Activated CD8-positive, alpha-beta memory T cell treated with anti-CD3 and anti-CD28 coated beads for 48 hours (primary cell): ENCODE measurements around the gene COQ9.
A peak's percentile ranks its signal among the peaks of the same experiment; 100 is the strongest.
"Not testable (repeated sequence)": the region's sequence is repeated elsewhere in the genome, so short reads cannot be mapped to it uniquely, and the experiment has no call there.

ENCODE experiments used
- DNase-seq, 3 experiments: peaks; one replicate each; pipeline ENCODE4 v3.0.0-alpha.2; 2020; ENCODE audit warnings: low read depth in 2 of 3, low spot score in 2 of 3

Gene COQ9

DNA sequence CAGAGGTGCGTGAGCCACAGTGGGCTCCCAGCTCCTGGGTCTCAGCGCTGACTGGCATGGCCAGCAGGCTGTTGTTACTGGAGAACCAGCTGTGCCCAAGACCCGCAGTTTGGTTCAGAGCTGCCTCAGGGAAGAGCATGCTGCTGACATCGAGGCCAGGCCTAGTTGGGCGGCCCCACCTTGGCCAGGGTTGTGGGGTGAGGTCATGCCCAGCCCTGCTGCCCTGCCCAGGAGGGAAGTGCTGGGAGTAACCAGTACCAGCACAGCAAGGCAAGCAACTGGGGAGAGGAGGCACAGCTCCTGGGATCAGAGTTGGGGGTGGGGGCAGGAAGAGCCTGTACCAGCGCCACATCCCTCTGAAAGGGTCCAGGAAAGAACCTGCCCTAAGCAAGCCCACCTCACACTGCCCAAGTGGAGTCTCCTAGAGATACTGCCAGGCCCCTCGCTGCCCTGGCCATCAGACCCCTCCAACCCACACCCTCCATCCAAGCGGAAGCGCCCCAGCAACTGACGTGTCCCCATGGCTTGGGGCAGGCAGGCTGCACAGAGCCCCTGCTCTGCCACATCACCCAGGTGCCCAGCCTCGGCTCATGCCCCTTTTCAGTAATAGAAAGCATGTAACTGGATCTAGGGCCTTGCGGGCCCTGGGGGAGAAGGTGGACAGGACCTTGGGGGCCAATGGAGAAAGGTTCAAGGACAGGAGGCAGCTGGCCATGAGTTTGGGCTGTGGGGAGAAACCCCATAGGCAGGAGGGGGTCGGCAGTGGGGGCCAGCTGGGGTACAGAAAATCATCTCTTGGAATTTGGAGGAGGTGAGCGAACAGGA lies 38.0 kb downstream of the COQ9 start:
- DNase-seq, result no peak

DNA sequence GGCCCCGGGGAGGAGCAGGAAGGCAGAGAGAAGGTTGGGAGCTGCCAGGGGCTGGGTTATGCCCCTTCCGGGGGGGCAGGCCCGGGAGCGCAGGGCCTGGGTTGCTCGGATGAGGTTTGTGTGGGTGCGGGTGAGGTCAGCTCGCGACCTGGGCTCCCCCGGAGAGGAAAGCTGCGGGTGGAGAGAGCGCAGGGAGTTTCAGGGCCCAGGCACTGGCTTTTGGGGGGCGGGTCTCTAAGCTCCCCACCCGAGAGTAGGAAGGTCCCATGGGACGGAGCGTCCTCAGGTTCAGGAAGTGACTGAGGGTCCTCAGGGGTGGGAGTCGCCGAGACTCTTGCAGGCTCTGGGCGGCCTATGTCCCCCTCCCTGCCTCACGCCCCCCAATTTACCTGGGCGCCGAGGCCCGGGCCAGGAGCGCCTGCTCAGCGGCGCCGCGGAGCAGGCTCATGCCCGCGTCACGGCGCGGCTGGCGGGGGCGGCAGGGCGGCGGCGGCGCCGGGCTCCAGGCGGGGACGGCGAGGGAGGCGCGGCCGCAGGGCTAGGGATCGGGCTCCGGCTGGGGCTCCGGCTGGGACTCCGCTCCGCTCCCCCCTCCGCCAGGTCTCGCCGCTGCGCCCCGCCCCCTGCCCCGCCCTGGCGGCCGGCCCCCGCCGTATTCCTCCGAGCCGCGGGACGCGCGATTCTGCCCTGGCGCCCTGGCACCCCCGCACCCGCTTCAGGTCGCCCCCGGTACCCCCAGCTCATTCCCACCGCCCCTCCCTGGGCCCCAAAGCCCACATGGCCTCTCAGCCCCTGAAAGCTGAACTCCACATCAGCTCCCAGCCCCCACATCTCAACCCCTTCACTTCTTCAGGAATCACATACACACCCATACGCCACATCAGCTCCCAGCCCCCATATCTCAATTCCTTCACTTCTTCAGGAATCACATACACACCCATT lies 38.9 kb downstream of the COQ9 start, which contains the start of gene DOK4:
Gene DOK4, minus strand, starts transcription at position 578 of the 942 bp plus-strand sequence. CDS start 6,986 bp downstream, outside the sequence.
- peak; percentile 66 to 70 (median 66) for DNase-seq

DNA sequence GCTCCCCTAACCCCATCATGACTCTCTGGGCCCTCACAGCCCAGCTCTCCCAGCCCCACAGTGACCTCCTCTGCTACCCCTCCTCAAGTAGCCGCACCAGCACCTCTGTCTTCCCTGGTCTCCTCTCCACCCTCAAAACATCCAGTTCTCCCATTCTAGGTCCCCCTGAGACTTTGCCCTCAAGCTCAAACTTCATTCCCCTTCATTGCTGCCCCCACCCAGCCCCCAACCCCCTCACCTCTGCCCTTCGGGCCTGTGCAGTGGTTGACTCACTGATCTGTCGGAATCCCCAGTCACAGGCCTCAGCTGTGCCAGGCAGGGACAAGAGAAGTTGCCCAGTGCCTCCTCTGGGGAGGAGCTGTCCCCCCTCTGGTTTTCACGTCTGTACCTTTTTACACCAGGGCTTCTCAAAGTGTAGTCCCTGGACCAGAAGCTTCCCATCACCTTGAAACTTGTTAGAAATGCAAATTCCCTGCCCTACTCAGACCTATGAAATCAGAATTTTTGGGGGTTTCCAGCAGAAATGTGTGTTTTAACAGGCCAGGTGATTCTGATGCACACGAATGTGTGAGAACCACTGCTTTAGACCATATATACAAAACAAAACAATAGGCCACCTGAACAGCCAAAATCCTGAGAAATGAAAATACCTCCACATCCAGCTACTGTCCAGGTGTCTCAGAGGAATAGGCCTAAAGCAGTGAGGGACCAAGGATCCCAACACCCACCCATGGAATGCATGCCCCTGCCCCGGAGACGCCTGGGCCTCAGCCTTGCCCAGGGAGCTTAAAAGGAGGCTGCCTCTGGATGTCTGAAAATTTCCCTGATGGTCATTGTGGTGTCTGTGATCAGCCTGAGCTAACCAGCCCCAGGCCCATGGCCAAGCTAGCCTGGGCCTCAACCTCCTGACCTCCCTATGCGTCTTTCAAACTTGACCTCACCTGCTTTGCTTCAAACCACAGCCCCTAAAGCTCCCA lies 39.9 kb downstream of the COQ9 start:
- DNase-seq, result no peak

DNA sequence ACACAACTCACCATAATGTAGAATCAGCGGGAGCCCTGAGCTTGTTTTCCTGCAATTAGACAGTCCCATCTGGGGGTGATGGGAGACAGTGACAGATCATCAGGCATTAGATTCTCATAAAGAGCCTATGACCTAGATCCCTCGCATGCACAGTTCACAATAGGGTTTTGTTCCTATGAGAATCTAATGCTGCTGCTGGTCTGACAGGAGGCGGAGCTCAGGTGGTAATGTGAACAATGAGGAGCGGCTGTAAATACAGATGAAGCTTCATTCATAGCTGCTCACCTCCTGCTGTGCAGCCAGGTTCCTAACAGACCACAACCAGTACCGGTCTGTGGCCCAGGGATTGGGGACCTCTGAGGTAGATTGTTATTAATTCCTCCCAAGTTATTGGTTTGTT lies 42.0 kb downstream of the COQ9 start:
- no peak for DNase-seq

DNA sequence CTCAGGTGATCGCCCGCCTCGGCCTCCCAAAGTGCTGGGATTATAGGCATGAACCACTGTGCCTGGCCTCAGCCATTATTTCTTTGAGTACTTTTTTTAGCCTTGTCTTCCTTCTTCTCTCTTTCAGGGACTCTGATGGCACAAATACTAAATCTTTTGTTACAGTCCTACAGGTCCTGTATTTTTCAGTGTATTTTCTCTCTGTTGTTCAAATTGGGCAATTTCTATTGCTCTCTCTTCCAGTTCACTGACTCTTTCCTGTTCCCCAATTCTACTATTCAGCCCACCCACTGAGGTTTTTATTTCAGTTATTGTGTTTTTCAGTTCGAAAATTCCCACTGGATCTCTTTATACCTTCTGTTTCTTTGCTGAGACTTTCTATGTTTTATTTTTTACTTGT lies 46.5 kb downstream of the COQ9 start:
- DNase-seq, result no peak

DNA sequence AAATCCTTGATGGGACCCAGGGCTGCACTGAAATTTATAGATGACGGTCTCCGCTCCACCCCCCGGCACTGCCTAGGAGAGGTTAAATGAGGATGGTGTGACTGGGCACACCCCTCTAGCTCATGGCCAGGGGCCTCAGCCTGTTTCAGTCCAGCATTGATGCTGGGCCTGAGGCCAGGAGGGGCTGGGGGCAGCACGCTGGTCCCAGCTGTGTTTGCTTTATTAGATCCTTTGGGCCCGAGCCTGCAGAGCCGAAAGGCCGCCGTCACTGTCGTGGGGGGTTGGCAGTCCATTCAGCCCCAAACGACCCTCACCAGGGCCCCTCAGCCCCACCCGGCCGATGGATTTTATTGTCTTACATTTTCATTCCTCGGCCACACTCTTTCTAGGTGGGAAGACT lies 49.8 kb downstream of the COQ9 start:
- no peak for DNase-seq

DNA sequence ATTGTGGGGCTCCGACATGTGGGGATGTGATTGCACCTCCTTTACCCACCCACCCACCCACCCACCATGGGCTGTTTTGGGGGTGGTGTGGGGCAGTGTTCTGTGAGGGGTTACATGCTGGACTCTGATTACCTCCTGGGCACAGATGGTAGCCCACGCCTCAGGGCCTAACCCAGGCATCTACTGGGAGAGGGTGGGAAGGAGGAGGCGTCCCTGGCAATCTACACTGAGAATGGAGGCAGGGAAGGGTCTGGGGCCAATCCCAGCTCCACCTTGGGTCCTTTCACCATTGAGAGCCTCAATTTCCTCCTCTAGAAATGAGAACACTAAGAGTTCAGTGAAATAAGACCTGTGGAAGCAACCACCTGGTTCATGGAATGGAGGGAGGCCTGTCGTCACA lies 50.8 kb downstream of the COQ9 start:
- DNase-seq, result no peak

DNA sequence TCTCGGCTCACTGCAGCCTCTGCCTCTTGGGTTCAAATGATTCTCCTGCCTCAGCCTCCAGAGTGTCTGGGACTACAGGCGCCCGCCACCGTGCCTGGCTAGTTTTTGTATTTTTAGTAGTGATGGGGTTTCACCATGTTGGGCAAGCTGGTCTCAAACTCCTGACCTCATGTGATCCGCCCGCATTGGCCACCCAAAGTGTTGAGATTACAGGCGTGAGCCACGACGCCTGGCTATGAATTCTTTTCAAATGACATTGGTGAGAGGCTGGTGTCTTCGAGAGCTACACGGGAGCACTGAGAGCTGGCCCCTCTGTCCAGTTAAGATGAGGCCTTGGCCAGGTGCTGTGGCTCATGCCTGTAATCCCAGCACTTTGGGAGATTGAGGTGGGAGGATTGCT lies 52.7 kb downstream of the COQ9 start:
- DNase-seq, result not testable (repeated sequence)

DNA sequence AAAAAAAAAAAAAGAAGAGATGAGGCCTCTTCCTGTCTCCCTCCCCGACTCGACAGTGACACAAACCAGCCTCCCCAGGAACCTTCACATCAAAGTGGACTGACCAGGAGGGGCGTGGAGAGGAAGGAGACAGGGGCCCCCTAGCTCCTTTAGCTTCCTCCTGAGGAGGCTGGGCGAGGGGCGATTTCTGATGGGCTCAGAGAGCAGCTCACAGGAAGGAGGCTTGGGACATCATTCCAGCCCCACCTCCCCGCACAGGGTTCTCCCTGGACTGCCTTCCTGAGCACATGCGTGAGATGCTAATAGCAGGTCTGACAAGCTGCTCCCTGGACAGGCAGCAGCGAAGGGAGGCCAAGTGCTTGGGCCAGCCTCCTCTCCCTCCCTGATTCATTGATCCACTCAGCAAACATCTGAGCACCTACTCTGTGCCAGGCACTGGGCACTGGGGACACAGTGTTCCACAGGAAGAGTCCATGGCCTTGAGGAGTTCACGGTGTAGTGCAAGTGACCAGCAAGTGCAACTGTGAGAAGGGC lies 53.4 kb downstream of the COQ9 start:
- DNase-seq, result no peak

DNA sequence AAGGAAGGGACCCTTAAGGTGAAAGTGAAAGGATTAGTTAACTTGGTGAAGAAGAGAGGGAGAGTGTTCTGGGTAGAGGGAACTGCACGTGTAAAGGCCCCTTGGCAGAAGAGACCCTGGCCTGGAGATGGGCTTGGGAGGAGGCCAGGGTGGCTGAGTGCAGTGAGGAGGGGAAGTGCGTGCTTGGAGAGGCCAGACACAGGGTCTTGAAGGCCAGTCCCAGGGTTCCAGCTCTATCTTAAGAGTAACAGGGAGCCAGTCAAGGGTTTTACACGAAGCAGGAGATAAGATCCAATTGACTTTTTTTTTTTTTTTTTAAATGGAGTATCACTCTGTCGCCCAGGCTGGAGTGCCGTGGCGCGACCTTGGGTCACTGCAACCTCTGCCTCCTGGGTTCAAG lies 54.2 kb downstream of the COQ9 start:
- no peak for DNase-seq

DNA sequence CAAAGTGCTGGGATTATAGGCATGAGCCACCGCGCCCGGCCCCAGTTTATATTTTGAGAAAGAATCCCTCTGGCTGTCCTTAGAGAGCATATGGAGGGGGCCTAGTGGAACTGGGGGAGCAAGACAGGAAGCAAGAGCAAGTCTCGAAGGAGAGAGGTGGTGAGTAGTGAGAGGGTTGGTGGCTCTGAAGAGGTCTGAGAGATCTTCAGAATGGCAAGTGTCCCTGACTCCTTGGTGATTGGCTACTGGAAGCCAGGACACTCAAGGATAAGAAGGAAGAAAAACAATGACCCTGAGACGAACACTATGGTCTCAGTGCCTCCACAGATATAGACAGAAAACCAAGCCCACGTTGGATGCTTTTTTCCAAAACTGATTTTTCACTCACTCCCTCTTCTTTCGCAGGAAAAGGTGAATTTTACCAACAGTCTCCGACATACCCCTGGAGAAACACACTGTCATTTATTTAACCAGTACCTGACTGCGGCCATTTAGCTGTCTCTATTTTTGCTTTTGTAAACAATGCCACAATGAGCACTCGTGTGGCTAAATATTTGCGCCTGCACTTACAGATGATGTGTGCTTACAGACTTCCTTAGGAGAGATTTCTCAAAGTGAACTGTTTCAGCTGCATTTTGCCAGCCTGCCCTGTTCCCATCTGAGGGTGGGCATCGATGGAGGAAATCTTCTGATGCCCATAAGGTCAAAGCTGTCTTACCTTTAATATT lies 54.9 kb downstream of the COQ9 start:
- DNase-seq, result no peak

DNA sequence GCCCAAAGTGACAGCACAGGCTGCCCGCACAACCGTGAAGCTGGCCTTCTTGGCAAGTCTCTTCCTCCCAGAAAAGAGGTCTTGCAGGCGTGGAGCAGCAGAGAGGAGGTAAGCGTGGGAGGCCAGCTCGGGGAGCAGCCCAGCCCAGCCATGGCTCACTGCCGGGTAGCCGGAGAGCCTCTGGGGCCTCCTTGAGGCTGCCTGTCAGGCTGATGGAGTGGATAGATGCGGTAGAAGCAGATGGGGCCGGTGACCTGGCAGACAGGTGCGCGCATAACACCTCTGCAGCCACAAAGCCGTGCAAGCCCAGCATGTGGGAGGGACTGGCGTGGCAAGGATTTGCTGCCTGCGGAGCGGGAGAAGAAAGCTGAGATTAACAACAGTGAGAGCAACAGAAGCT lies 56.1 kb downstream of the COQ9 start:
- DNase-seq, result no peak

DNA sequence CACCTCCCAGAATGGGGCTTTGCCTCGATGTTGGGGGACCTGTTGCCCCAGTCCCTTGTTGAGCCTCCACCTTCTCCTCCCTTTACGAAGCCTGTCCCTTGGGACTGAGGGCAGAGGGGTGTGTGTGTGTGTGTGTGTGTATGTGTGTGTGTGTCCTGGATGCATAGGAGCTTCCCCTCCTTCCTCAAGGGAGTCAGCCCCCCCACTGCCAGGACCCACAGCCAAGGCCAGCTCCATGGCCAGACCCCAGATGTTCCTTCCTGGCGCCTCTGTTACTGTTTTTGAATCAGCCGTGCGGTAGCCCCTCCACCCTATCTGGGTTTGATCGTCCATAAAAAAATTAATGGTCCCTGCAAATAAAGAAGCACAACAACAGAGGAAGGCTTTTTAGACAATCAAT lies 56.7 kb downstream of the COQ9 start:
- no peak for DNase-seq

DNA sequence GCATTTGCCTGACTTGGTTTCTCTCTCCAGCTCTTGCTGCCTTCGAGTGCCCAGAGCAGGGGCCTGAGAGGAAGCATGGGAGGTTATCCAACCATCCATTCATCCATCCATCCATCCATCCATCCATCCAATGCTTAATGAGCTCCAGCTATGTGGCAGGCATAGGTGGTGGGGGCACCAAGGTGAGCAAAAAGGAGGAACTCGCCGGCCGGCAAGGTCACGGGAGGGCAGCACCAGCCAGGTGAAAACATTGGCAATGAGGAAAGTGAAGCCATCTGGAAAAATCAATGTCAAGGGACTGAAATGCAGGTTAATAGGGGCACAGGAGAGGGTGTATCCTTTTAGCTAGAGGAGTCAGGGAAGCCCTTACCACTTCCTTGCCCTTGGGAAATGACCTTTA lies 57.2 kb downstream of the COQ9 start:
- no peak for DNase-seq

DNA sequence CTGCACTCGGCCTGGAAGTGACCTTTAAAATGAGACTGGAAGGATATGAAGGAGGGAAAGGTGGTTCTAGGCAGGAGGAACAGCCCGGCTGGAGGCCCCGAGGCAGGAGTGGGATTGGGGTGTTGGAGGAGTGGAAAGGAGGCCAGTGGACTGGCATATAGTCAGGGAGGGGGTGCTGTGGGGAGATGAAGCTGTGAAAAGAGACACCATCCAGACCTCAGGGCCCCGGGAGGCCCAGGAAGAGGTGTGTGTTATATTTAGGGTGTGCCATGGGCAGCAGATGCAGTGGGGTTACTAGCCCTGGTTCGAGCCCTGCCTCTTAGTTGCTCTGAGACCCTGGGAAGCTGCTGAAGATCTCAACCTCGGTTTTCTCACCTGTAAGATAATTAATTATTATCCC lies 57.9 kb downstream of the COQ9 start:
- no peak for DNase-seq

DNA sequence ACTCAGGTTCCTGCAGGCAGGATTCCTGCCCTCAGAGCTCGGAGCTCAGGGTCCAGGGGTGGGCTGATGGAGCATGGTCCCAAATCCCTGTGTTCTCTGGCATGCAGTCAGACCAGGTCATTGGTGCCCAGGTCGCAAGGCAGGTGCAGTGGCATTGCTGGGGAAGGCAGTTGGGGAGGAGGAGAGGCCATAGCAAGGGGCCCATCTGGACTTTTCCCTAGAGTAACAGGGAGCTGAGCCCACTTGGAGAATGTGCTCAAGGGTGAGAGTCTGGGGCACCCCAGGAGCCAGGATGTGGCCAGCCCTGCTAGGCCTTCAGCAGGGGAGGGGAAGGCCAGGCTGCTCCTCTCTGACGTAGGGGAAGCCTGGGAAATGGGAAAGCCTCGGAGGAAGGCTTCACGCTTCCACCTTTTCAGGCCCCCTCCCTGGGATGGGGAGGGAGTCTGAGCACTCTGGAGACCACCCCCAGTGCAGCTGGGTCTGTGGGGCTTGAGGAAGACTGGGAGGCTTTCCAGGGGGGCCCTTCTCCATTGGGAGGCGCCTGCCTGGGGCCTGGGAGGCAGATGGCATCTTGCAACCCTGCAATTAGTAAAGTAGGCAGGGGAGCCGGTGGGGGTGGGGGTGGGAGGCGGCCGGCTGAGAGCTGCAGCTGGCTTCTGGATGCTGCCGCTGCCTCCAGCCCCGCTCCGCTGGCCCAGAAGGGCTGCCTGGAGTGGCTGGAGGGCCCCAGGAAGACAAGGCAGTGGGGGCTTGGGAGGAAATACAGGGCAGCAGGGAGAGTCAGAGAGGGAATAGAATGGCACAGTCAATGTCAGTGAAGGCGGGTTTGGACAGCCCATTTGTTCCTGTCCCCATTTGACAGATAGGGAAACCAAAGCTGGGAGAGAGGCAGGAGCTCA lies 60.1 kb downstream of the COQ9 start:
- no peak for DNase-seq

DNA sequence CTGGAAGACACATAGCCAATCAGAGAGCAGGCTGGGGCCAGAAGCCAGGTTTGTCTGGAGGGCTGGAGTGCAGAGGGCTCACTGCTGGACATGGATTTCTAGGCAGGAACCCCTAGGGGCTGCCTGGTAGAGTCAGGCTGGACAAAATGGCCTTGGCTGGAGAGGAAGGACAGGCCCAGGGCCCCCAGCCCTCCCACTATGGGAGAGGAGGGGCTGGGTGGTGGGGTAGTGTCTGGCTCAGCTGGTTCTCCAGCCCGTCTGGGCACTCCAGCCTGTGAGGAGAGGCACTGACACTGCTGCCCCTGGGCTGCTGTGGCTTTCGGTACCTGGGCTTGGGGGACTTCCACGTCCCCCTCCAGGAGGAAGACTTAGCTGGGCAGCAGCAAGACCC lies 60.8 kb downstream of the COQ9 start:
- DNase-seq, result no peak

DNA sequence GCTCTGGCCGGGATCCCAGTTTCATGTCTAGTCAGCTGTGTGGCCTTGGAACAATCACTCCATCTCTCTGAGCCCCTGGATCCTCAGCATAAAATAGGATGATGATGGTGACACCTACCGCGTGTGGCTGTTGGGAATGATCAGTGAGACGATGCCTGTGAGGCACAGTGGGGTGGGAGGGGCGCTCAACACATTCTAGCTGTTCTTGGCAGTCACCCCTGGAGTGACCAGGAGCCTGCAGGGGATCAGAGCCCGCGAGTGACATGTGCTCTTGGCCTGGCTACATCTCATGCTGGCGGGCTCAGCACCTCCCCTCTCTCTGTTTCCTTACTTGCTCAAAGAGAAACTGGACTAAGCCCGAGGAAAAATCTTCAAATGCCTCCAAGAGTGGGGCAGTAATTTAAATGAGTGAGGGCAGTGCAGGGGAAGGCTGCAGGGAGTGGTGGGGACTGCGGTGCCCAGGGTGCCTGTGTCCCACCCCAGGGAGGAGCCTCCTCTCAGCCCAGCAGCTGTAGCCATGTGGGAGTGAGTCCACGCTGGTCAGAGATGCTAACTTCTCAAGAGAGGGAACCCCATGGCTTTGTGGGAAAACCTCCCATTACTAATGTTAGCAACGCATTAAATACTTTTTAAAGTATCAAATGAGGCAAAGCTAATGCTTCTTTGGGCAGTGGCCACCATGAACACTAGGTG lies 62.1 kb downstream of the COQ9 start:
- no peak for DNase-seq
